H1 (cell line): Measurements from ENCODE around the gene BZW2. TPM values are rescaled to one million over a fixed set of nuclear protein-coding genes. Genes with fewer than 3 reads are reported as not detected.
A peak's percentile ranks its signal among the peaks of the same experiment; 100 is the strongest.

ENCODE experiments used
- ATF2 ChIP-seq: IDR thresholded peaks from 2 replicates; pipeline ENCODE4 v1.6.1; 2012; ENCODE audit warnings: low read length, inconsistent platforms
- CHD7 ChIP-seq: fragments of 300-600 bp; sonication (generic); IDR thresholded peaks from 2 replicates; pipeline ENCODE4 v1.7.1; 2012; ENCODE audit warnings: low read length, moderate library complexity, mild to moderate bottlenecking, inconsistent platforms; ENCODE audit not compliant: insufficient replicate concordance
- HDAC2 ChIP-seq, 2 experiments: fragments of 300-600 bp in 1 of 2; sonication (generic) in 1 of 2; IDR thresholded peaks; 2 replicates each; pipeline ENCODE4 v1.6.1; 2011 to 2012; ENCODE audit warnings: low read depth in 2 of 2, low read length in 2 of 2, mild to moderate bottlenecking in 2 of 2, moderate library complexity in 2 of 2, borderline replicate concordance in 1 of 2, inconsistent platforms in 1 of 2
- POLR2A ChIP-seq, 2 experiments: IDR thresholded peaks; 1 replicate in 1 of 2; 2 replicates in 1 of 2; pipeline ENCODE4 v1.6.1; 2011; ENCODE audit warnings: low read depth in 2 of 2, low read length in 2 of 2, mild to moderate bottlenecking in 2 of 2; ENCODE audit errors: control extremely low read depth in 1 of 2
- RAD21 ChIP-seq, 2 experiments: IDR thresholded peaks in 1 of 2; conservative IDR thresholded peaks in 1 of 2; 2 replicates each; pipeline ENCODE4 v1.6.1; 2011; ENCODE audit warnings: low read depth in 2 of 2, low read length in 2 of 2, improper control_type of control experiment in 1 of 2, inconsistent platforms in 1 of 2, mild to moderate bottlenecking in 1 of 2, moderate library complexity in 1 of 2
- SAP30 ChIP-seq: fragments of 300-600 bp; sonication (generic); IDR thresholded peaks from 2 replicates; pipeline ENCODE4 v1.7.1; 2012; ENCODE audit warnings: low read length, moderate library complexity, mild to moderate bottlenecking, inconsistent platforms; ENCODE audit not compliant: insufficient read depth, insufficient replicate concordance
- TAF1 ChIP-seq: IDR thresholded peaks from 2 replicates; pipeline ENCODE4 v1.6.1; 2011; ENCODE audit warnings: mild to moderate bottlenecking, low read depth, low read length
- polyA plus RNA-seq, 7 experiments: library from polyadenylated mRNA; depleted of rRNA in 3 of 7; stranded (reverse) in 5 of 7; unstranded in 2 of 7; fragments of >200 nt in 5 of 7; fragments of 200-250 nt in 2 of 7; gene quantifications; 1 replicate in 5 of 7; 2 replicates in 1 of 7; 4 replicates in 1 of 7; pipeline versions ENCODE4 v1.2.1 to v1.2.3, GENCODE V29; 2011 to 2013; ENCODE audit warnings: missing spikeins in 2 of 7, mixed read lengths in 2 of 7
- total RNA-seq: library from RNA; stranded (reverse); fragmentation: NEBNext Ultra II Directional; extraction: Animal tissue kit (Norgen Biotek cat#: 25700); gene quantifications from 2 replicates; pipeline ENCODE4 v1.2.1, GENCODE V29; 2021

BZW2 gene
- total and polyA plus RNA-seq, 2 of the 8 experiments (the other 6 are each of a cell fraction or from before 2014, with no cell fraction given), result 32.3 to 103 TPM

DNA sequence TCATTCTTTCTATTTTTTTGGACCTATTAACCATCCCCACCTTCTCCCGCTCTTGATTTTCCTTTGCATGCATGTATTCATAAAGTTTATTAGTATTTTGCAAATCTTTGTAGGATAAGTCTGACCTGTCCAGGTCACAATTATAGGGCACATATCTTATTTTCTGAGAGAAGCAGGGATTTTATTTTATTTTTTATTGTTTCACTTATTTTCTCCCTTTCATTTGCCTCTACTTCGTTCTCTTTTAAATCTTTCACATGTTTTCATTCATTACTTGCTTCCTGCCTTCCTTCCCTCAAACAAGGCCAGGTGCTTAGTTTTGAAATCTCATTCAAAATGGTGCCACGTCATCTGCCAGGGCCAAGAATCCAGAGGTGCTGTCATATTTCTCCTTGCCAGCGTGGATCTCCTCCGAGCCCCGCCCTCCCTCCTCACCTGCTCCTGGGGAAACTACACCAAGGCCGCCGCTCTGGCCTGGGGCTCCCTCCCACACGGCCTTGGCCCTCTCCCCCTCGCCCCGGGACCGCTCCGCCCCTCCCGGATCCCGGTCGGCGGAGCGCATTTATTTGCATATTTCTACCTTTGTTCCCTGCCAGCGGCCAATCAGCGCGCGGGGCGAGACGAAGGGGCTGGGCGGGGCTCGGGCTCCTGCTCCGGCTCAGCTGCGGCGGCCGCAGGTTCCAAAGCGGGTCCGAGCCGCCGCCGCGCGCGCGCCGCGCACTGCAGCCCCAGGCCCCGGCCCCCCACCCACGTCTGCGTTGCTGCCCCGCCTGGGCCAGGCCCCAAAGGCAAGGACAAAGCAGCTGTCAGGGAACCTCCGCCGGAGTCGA is 107.3 kb downstream of the BZW2 start, which contains the start of gene TSPAN13 (continued):
- TF ChIP-seq ATF2 (no peak), SAP30 (no peak), POLR2A (IDR thresholded peaks at IDR 0.05; ENCODE audit: control extremely low read depth in 1 of 2, low read depth in 2 of 2, low read length in 2 of 2) (peak; percentile 49 to 65), CHD7 (no peak), TAF1 (peak; percentile 46), HDAC2 (IDR thresholded peaks at IDR 0.05; ENCODE audit: borderline replicate concordance in 1 of 2, low read depth in 2 of 2, low read length in 2 of 2) (no peak), RAD21 (IDR thresholded peaks at IDR 0.05 in 1 of 2, conservative IDR thresholded peaks at IDR 0.05 in 1 of 2; ENCODE audit: low read depth in 2 of 2, low read length in 2 of 2) (no peak)
